Mesenchymal stem cell (in vitro differentiated cells and primary cell): ENCODE results near the gene FADS3.
A peak's percentile ranks its signal among the peaks of the same experiment; 100 is the strongest.

ENCODE experiments used
- DNase-seq: peaks from one replicate; pipeline ENCODE4 v3.0.0-alpha.2; 2013
- H2AFZ ChIP-seq: one replicate; pipeline ENCODE4 v1.6.1; 2013; ENCODE audit warnings: low read depth, mild to moderate bottlenecking, control low read depth, inconsistent platforms, low read length, moderate library complexity
- H2AK5ac ChIP-seq: 2 replicates; pipeline ENCODE4 v1.6.1; 2013; ENCODE audit warnings: low read length, moderate library complexity, mild to moderate bottlenecking, inconsistent platforms; ENCODE audit not compliant: severe bottlenecking
- H2BK120ac ChIP-seq: one replicate; pipeline ENCODE4 v1.6.1; 2013; ENCODE audit warnings: low read depth, mild to moderate bottlenecking, inconsistent platforms, low read length, moderate library complexity
- H2BK12ac ChIP-seq, 2 experiments: one replicate each; pipeline ENCODE4 v1.6.1; 2013; ENCODE audit warnings: inconsistent platforms in 2 of 2, low read length in 2 of 2, mild to moderate bottlenecking in 2 of 2, moderate library complexity in 2 of 2, control low read depth in 1 of 2
- H2BK15ac ChIP-seq: one replicate; pipeline ENCODE4 v1.6.1; 2013; ENCODE audit warnings: mild to moderate bottlenecking, low read depth, inconsistent platforms; ENCODE audit not compliant: poor library complexity, severe bottlenecking
- H2BK5ac ChIP-seq: 2 replicates; pipeline ENCODE4 v1.6.1; 2013; ENCODE audit warnings: low read depth, mild to moderate bottlenecking, low read length, control low read depth, inconsistent platforms; ENCODE audit not compliant: poor library complexity, severe bottlenecking
- H3K14ac ChIP-seq, 2 experiments: one replicate each; pipeline ENCODE4 v1.6.1; 2013; ENCODE audit warnings: inconsistent platforms in 2 of 2, low read length in 2 of 2, control low read depth in 1 of 2, mild to moderate bottlenecking in 1 of 2, moderate library complexity in 1 of 2
- H3K18ac ChIP-seq, 2 experiments: one replicate each; pipeline ENCODE4 v1.6.1; 2013; ENCODE audit warnings: inconsistent platforms in 2 of 2, low read length in 2 of 2, control low read depth in 1 of 2, low read depth in 1 of 2, mild to moderate bottlenecking in 1 of 2
- H3K23ac ChIP-seq, 2 experiments: one replicate each; pipeline ENCODE4 v1.6.1; 2013; ENCODE audit warnings: inconsistent platforms in 2 of 2, low read length in 2 of 2, mild to moderate bottlenecking in 2 of 2, moderate library complexity in 2 of 2, control low read depth in 1 of 2
- H3K27ac ChIP-seq: 2 replicates; pipeline ENCODE4 v1.5.1; 2013; ENCODE audit warnings: mild to moderate bottlenecking, moderate library complexity, low read length, control low read depth, inconsistent platforms; ENCODE audit not compliant: poor library complexity, severe bottlenecking
- H3K27me3 ChIP-seq, 2 experiments: 2 replicates each; pipeline versions ENCODE4 v1.6.1 to v1.7.0; 2013; ENCODE audit warnings: low read length in 2 of 2, mild to moderate bottlenecking in 2 of 2, moderate library complexity in 2 of 2, control low read depth in 1 of 2, inconsistent platforms in 1 of 2; ENCODE audit not compliant: control insufficient read depth in 1 of 2, insufficient read depth in 1 of 2
- H3K36me3 ChIP-seq, 2 experiments: 2 replicates each; pipeline versions ENCODE4 v1.6.1 to v1.7.0; 2013; ENCODE audit warnings: low read length in 2 of 2, control low read depth in 1 of 2, inconsistent platforms in 1 of 2, low read depth in 1 of 2, mild to moderate bottlenecking in 1 of 2; ENCODE audit not compliant: insufficient read depth in 2 of 2, control insufficient read depth in 1 of 2
- H3K4ac ChIP-seq, 2 experiments: one replicate each; pipeline ENCODE4 v1.6.1; 2013; ENCODE audit warnings: inconsistent platforms in 2 of 2, low read length in 2 of 2, mild to moderate bottlenecking in 2 of 2, moderate library complexity in 2 of 2, control low read depth in 1 of 2, low read depth in 1 of 2
- H3K4me1 ChIP-seq: 2 replicates; pipeline ENCODE4 v1.6.1; 2013; ENCODE audit warnings: low read depth, low read length, control low read depth; ENCODE audit not compliant: control insufficient read depth, insufficient read depth
- H3K4me2 ChIP-seq: 2 replicates; pipeline ENCODE4 v1.6.1; 2013; ENCODE audit warnings: low read length, mild to moderate bottlenecking, inconsistent platforms; ENCODE audit not compliant: poor library complexity, severe bottlenecking
- H3K4me3 ChIP-seq, 2 experiments: 2 replicates each; pipeline versions ENCODE4 v1.5.1 to v1.7.0; 2013; ENCODE audit warnings: low read length in 2 of 2, mild to moderate bottlenecking in 2 of 2, control low read depth in 1 of 2, low read depth in 1 of 2; ENCODE audit not compliant: insufficient read depth in 1 of 2
- H3K79me1 ChIP-seq: replicated peaks from 2 replicates; pipeline ENCODE4 v1.6.1; 2013; ENCODE audit warnings: mild to moderate bottlenecking, control low read depth, low read length, inconsistent platforms; ENCODE audit not compliant: poor library complexity, severe bottlenecking
- H3K9ac ChIP-seq: 2 replicates; pipeline ENCODE4 v1.7.0; 2013; ENCODE audit warnings: mild to moderate bottlenecking, low read length, moderate library complexity
- H3K9me3 ChIP-seq: 2 replicates; pipeline ENCODE4 v1.7.0; 2013; ENCODE audit warnings: mild to moderate bottlenecking, low read length; ENCODE audit not compliant: control insufficient read depth
- H4K8ac ChIP-seq: one replicate; pipeline ENCODE4 v1.6.1; 2013; ENCODE audit warnings: inconsistent platforms, mild to moderate bottlenecking, low read length, moderate library complexity
- H4K91ac ChIP-seq: one replicate; pipeline ENCODE4 v1.6.1; 2013; ENCODE audit warnings: mild to moderate bottlenecking, low read length, inconsistent platforms
- WGBS: methylation state at CpG from one replicate; pipeline ENCODE4 v1.1.7; 2013; ENCODE audit warnings: mixed read lengths; 5-methylcytosine and 5-hydroxymethylcytosine counted together

The FADS3 gene

GRCh38 chr11:61873588-61874376 is 17.6 kb downstream of the FADS3 start:
- Histone ChIP-seq H3K14ac (no peak overlapping the region), H3K18ac (no peak overlapping the region), H3K23ac (no peak overlapping the region), H3K79me1 (no peaks in the 10 kb centered on the region), H2BK12ac (no peak overlapping the region), H2BK15ac (no peak overlapping the region), H3K9me3 (no peaks in the 10 kb centered on the region), H2BK5ac (no peak overlapping the region), H3K27me3 (no peaks in the 10 kb centered on the region), H3K36me3 (peaks cover 18 to 38% of the 10 kb centered on the region in 2 experiments), H3K4me1 (peaks cover 10% of the 10 kb centered on the region), H2BK120ac (no peak overlapping the region), H3K4ac (no peak overlapping the region), H3K27ac (no peak overlapping the region), H3K9ac (no peak overlapping the region), H2AK5ac (no peak overlapping the region), H4K8ac (no peak overlapping the region), H3K4me3 (no peak overlapping the region), H4K91ac (no peak overlapping the region), H3K4me2 (no peak overlapping the region), H2AFZ (no peak overlapping the region)
- 93% methylated on average over 16 of the region's 16 CpGs for WGBS
- DNase-seq = no peak

- WGBS = 94% methylated on average over 18 of the region's 20 CpGs
- no peak for DNase-seq
Observed at GRCh38 chr11:61872935-61873565, 18.3 kb downstream of the FADS3 start.

DNA sequence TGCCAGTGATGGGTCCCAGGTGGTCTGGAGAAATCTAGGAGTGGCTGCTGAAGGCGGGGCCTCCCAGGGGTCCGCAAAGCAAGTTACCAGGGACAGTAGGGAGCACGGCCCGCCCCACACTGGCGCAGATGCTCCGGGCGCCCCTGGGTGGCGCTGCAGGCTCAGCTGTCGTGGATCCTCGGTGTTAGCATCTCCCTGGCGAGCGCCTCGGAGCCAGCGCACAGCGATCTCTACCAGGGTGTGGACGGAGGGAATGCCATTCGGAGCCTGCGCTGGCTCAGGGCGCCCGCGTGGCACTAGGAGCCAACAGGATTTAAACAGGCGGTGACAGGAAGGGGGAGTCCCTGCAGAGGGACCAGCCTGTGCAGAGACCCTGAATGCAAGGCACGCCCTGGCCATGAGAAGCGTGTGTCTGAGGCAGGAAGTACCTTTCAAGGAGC is 20.2 kb downstream of the FADS3 start:
- Histone ChIP-seq H3K27ac (no peak overlapping the region), H2AFZ (peak overlapping the region; percentile 33), H3K18ac (peak overlapping the region; percentile 16 to 57), H4K91ac (no peak overlapping the region), H3K4me3 (peak overlapping the region in 1 of 2 experiments; percentile 62), H2AK5ac (no peak overlapping the region), H3K36me3 (peaks cover 9 to 21% of the 10 kb centered on the region in 2 experiments), H3K4me1 (peaks cover 9% of the 10 kb centered on the region), H2BK5ac (no peak overlapping the region), H3K9ac (peak overlapping the region; percentile 71), H2BK15ac (no peak overlapping the region), H3K23ac (no peak overlapping the region), H3K14ac (no peak overlapping the region), H2BK120ac (peak overlapping the region; percentile 27), H3K4me2 (peak overlapping the region; percentile 13), H3K4ac (peak overlapping the region; percentile 9 to 13), H3K27me3 (no peaks in the 10 kb centered on the region), H3K9me3 (no peaks in the 10 kb centered on the region), H3K79me1 (no peaks in the 10 kb centered on the region), H4K8ac (peak overlapping the region; percentile 59), H2BK12ac (no peak overlapping the region)
- 2% methylated on average over 24 of the region's 24 CpGs for WGBS
- peak; percentile 83 for DNase-seq

More at GRCh38 chr11:61872935-61873565, 18.3 kb downstream of the FADS3 start:
- H2AK5ac ChIP-seq = no peak overlapping the region
- no peak overlapping the region for H3K9ac ChIP-seq
- no peak overlapping the region for H4K91ac ChIP-seq
- H3K36me3 ChIP-seq = peaks cover 12 to 30% of the 10 kb centered on the region in 2 experiments
- no peak overlapping the region for H3K18ac ChIP-seq
- no peaks in the 10 kb centered on the region for H3K27me3 ChIP-seq
- no peak overlapping the region for H2BK15ac ChIP-seq
- H2BK5ac ChIP-seq = no peak overlapping the region
- no peak overlapping the region for H3K4ac ChIP-seq
- peaks cover 10% of the 10 kb centered on the region for H3K4me1 ChIP-seq
- H3K27ac ChIP-seq = no peak overlapping the region
- no peaks in the 10 kb centered on the region for H3K9me3 ChIP-seq
- no peak overlapping the region for H3K4me3 ChIP-seq
- H3K23ac ChIP-seq = no peak overlapping the region
- no peak overlapping the region for H2BK12ac ChIP-seq
- no peaks in the 10 kb centered on the region for H3K79me1 ChIP-seq
- H4K8ac ChIP-seq = no peak overlapping the region
- H2AFZ ChIP-seq = no peak overlapping the region
- no peak overlapping the region for H2BK120ac ChIP-seq
- H3K4me2 ChIP-seq = no peak overlapping the region
- no peak overlapping the region for H3K14ac ChIP-seq

GRCh38 chr11:61870541-61871031 is 20.8 kb downstream of the FADS3 start:
- H3K18ac ChIP-seq = peak overlapping the region in 1 of 2 experiments; percentile 57
- no peaks in the 10 kb centered on the region for H3K9me3 ChIP-seq
- no peak overlapping the region for H3K27ac ChIP-seq
- WGBS = 56% methylated on average over 10 of the region's 10 CpGs
- H3K79me1 ChIP-seq = no peaks in the 10 kb centered on the region
- H2AFZ ChIP-seq = no peak overlapping the region
- H4K91ac ChIP-seq = no peak overlapping the region
- peak overlapping the region; percentile 71 for H3K9ac ChIP-seq
- DNase-seq = peak; percentile 68
- no peak overlapping the region for H3K14ac ChIP-seq
- no peak overlapping the region for H3K4me2 ChIP-seq
- H3K4me1 ChIP-seq = peaks cover 7% of the 10 kb centered on the region
- H2BK15ac ChIP-seq = no peak overlapping the region
- H2BK5ac ChIP-seq = no peak overlapping the region
- H2AK5ac ChIP-seq = no peak overlapping the region
- H3K23ac ChIP-seq = no peak overlapping the region
- H4K8ac ChIP-seq = peak overlapping the region; percentile 59
- no peaks in the 10 kb centered on the region for H3K27me3 ChIP-seq
- H3K4me3 ChIP-seq = peak overlapping the region in 1 of 2 experiments; percentile 62
- H3K36me3 ChIP-seq = peaks cover 10 to 21% of the 10 kb centered on the region in 2 experiments
- no peak overlapping the region for H2BK12ac ChIP-seq
- H3K4ac ChIP-seq = no peak overlapping the region
- peak overlapping the region; percentile 27 for H2BK120ac ChIP-seq
